ENCODE measurements around the gene MCM10.

DNA sequence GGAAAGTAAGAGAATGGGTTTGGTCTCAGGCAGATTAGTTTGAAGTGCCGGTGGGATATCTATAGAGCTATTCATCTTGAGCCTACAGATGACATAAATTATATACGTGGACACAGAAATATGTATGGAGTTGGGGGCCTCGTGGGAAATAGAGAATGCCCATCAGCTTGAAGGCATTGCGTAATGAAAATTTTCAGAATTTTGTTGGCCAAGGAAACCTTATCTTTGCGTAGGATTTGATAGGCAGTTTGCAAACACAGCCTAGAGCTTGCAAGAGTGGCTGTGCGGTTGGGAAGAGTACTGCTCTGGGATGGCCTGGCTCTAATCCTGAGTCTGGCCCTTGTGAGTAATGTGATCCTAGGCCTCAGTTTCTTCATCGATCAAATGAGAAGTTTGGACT is 32.3 kb downstream of the MCM10 start:
- TF ChIP-seq POLR2AphosphoS5 (IDR thresholded peaks at IDR 0.05) (no peak), CTCF (IDR thresholded peaks at IDR 0.05) (no peak), POLR2A (IDR thresholded peaks at IDR 0.05) (no peak), EP300 (IDR thresholded peaks at IDR 0.05) (no peak)
